Activated CD4-positive, alpha-beta T cell treated with anti-CD3 and anti-CD28 coated beads, Interleukin-2, amount 50 U/mL, for 48 hours (primary cell): ENCODE results near the gene FYB2.

ENCODE experiments used
- DNase-seq, 2 experiments: peaks; one replicate each; pipeline ENCODE4 v3.0.0-alpha.2; 2020

Gene FYB2, protein sequence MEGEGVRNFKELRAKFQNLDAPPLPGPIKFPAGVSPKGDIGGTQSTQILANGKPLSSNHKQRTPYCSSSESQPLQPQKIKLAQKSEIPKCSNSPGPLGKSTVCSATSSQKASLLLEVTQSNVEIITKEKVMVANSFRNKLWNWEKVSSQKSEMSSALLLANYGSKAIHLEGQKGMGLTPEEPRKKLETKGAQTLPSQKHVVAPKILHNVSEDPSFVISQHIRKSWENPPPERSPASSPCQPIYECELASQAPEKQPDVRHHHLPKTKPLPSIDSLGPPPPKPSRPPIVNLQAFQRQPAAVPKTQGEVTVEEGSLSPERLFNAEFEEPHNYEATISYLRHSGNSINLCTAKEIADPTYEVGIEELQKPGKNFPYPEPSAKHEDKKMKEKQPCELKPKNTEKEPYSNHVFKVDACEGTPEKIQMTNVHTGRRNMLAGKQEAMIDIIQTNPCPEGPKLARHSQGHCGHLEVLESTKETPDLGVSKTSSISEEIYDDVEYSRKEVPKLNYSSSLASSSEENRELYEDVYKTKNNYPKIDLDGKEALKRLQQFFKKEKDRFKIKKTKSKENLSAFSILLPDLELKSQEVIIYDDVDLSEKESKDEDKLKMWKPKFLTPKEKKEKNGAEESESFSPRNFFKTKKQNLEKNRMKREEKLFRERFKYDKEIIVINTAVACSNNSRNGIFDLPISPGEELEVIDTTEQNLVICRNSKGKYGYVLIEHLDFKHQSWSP

DNA sequence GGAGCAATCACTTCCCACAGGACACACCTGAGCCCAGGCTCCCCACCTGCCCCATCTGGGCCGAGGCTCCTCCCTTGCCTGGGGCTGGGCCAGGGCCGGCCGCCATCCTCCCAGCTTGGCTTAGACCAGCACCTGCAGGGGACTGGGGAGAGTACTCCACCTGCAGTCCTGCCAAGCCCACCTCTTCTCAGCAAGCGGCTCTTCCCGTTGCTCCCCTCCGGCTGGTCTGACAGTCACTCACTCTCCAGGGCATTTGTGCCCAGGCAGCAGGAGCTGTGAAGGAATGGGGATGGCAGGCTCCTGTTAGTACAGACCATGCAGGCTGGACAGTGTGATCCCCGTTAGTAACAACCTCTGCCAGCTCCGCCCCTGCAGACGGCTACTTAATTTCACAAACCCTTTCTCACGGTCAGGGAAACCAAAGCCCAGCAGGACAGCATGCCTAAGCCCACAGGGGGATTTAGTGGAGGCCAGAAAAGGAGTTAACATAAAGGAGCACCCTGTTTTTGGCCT lies at the start of gene FYB2:
Gene FYB2 (minus strand): TSS at position 18 of the 513 bp plus-strand sequence. CDS start 114 bp downstream, outside the sequence.
- DNase-seq, result no peak

DNA sequence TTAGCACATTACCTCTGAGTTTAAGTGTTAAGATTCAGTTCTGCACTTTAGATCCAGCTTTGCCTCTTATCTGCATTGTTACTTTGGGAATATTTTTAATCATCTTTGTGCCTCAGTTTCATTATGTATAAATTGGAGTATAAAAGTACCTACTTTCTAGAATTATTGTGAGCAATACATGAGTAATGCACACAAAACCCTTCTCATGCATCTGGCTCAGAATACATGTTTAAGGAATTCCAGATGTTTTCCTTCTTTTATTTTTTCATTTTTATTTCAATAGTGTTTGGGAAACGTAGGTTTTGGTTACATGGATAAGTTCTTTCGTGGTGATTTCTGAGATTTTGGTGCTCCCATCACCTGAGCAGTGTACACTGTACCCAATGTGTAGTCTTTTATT lies 49.6 kb upstream of the FYB2 start:
- no peak for DNase-seq

DNA sequence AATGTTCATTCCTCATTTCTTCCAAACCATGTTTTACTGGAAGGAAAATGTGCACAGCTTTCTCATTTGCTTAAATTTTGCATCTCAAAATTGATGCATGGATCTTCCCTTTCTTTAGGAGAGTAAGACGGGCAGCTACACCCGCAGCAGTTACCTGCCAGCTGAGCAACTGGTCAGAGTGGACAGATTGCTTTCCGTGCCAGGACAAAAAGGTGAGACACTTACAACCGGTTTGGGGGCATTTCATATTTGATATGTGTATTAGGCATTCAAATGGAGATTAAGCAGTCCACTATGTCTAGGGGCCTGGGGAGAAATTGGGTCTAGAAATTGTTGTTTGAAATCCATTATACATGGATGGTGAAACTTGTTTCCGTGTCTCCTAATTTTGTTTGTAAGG lies 48.3 kb upstream of the FYB2 start:
- DNase-seq, result no peak

DNA sequence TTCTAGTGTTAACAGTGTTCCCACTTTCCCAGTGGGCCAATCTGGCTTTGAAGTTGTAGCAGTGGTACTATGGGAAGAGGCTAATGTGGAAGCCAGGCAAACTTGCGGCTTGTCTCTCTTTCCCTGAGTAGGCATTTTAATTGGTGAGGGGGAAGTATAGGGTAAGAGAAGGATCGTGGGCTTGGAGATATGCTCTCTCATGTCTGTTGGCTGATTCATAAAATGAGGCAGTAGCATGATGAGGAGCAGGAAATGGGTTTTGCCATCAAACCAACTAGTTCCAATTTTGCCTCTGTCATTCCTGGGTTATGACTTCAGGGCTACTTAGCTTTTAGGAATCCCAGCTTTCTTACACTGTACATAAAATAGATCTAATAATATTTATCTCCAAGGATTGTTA lies 47.5 kb upstream of the FYB2 start:
- no peak for DNase-seq

DNA sequence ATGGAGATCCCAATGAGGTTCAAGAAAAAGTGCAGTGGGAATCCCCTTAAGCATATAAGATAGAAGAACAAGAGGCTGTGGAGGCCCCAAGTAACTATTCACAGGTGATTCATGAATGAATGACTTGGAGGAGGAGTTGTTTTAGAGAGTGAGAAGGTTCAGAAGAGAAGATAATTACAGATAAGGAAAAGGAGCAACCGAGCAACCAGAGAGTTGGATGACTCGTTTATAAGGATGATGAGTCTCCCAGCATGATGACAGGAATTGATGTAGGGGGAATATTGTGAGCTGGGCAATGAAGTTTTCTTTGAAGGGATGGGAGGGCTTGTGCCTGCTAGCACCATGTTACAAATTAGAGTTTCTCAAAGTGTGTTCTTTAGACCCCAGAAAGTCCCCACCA lies 45.2 kb upstream of the FYB2 start:
- no peak for DNase-seq

DNA sequence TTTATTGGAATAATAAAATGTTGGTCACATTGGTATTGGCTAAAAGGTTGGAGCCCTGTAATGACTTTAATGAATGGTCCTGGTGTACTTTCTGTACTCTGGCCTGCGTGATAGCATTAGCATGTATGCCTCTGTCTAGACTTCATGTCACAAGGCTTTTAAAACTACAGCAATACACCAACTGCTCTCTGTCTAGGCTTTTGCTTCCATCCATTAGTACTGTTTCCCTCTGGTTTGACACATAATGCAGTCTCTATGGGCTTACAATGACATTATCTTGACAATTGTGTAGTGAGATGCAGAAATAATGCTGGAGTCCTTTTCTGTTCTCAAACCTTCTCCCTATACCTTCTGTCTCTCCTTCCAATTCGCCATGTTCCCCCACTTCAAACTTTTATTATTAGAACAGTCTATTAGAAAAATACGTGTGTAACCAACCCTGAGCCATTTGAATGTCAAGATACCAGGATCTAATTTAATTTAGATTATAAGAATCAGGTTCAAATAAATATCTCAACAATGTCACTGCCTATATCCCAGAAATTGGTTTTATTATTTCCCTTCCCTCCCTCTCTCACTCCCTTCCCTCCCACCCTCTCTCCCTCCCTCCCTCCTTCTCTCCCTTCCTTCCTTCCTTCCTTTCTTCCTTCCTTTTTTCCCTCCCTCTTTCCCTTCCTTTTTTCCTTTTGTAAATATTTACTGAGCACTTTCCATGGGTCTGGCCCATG lies 44.2 kb upstream of the FYB2 start:
- no peak for DNase-seq

DNA sequence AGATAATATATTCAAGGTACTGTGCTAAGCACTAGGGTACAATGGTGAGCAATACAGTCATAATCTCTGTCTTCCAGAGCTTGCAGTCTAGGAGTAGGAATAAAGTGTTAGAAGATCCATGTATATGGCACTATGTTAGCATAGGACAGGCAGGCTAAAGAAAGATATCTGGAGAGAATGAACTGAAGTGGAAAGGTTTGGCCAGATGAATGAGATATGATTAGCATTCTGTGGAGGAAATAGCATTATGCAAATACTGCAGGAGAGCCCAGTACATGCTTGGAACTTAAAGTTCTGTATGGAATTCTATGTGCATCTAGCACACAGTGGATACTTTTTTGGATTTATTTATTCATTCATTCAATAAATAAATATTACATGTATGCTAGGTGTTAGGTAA lies 40.1 kb upstream of the FYB2 start:
- no peak for DNase-seq

DNA sequence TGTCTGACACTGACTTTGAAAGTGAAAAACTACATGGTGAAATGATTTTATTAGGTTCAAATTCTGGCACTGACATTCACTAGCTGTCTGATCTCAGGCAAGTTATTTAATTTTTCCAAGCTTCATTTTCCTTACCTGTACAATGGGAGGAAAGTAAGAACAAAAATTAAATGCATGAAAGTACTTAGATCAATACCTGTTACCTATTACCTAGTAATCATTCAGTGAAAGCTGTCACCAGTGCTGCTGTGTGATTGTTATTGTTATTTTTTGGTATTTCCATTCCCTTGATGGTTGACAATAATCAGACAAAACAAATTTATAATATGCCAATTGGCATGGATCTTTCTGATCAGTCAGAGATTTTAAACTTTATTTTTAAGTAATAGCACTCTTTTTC lies 37.0 kb upstream of the FYB2 start:
- no peak for DNase-seq

DNA sequence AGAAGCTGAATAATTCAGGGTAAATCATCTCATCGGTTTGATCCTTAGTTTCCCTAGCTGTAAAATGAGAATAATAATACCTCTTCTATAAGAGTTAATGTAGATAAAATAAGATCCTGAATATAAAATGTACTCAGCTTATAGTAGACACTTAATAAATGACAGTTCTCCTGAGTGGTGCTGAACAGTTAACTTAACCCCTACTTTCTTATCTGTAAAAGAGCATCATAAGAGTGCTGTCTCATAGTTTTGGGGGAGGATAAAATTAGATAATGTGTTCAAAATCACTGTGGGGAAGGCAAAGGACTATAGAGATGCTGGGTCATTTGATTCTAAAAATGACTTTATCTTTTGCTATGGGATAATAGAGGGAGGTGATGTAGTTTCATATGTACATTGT lies 36.0 kb upstream of the FYB2 start:
- no peak for DNase-seq

DNA sequence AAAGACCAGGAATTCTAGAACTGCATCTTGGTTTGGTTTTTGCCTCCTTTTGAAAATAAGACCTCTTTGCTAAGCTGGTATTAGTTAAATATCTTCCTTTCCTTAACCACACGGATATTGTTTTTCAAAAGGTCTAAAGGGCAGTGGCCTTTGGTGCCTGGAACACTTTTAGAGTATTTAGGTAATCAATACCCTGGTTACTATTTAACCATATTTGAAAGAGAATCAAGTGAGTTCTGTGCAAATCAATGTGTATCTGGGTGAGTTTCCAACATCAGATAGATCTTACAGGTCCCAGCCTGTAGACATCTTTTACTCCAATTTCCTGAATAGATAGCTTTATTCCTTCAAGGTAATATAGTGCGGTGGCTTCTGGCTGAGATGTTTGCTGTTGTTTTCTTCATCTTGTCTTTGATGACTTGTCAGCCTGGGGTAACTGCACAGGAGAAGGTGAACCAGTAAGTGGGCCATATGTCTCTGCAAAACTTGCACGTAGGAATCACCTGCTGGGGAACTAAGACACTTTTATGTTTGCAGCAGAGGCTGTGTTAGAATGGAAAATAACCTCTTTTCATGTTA lies 35.4 kb upstream of the FYB2 start, which contains the start of gene C8A:
Gene C8A (plus strand): TSS at position 277 of the 579 bp plus-strand sequence. CDS start 105 bp downstream, at position 382.
- no peak for DNase-seq

DNA sequence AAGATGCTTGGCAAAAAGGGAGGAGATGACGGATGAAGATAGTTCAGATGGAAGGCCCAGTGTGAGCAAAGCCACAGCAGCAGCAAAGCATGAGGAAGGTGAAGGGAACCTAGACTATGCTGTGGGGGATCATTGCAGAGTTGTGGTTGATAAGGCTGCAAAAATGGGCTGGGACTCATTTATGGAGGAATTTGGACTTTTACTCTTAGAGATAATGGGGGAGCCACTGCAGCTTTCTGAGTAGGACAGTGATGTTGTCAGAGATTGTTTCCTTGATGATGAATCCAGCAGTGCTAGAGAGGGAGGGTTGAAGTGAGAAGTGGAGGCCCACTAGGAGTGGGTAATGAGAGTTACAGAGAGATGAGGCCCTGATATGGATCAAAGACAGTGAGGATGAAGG lies 33.3 kb upstream of the FYB2 start:
- DNase-seq, result no peak

DNA sequence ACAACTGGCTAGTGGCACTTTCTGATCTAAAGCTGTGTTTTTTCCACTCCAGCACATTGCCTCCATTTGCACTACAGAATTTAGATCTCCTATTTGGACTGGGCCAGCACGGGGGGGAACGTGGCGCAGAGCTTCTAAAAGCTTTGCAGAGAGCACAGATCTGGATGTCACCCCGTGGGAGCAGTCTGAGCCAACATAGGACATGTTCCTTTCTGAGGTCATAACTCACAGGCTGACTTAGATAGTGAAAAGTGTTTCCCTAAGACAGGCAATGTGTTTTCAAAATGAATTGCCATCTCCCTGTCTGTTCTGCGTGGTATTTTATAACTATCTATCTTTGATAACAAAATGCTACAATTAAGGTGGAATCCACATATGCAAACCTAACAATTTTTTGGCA lies 31.7 kb upstream of the FYB2 start:
- DNase-seq, result no peak

DNA sequence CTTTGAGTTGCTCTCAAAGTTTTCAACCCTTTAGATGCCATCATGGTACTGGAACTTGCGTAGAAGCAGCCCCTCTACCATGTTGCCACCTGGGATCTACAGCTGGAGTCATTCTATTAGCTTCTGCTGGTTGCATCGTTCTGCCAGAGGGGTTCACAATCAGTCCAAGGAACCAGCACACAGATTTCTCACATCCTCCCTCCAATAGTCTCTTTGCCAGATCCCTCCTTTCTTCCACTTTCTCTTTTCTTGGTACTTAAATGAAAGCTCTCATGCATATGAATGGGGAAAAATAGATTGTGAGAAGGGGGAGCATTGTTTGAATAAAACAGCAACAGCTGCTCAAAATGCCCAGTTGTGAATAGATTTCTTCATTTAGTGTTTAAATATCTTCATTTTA lies 31.2 kb upstream of the FYB2 start:
- no peak for DNase-seq

DNA sequence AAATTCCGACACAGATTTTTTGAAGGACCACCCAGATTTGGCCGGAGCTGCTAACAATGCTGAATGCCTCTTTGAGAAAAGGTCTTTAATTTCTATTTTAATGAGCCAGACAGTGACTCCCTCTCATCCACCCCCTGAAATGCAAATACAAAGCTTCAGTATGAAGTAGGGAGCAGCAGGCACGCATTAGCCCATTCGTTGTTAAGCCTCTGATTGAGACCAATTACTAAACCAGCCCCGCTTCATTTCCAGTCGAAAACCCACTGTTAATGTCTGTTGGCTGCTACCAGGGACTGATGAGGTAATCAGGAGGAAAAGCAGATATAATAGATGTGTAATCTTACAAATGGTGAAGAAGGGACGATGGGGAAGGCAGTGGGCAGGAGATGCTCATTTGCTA lies 30.5 kb upstream of the FYB2 start:
- DNase-seq, result no peak

DNA sequence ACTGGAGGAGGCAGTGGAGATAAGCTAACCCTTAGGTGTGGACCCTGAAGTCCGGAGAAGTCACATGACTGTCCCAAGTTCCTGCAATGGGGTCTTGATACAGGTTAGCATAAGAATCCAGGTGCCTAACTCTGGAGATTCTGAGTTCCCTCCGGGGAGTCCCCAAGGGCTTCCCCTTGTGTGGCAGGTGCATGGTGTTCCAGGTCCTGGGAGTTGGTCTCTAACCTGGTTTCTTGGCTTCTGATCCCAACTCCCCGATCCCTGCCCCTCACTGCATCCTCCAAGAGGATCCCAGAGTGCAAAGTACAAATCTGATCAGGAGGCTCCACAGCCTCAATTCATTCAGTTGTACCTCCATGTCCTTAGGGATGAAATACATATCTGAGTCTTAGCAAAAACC lies 26.1 kb upstream of the FYB2 start:
- DNase-seq, result no peak

DNA sequence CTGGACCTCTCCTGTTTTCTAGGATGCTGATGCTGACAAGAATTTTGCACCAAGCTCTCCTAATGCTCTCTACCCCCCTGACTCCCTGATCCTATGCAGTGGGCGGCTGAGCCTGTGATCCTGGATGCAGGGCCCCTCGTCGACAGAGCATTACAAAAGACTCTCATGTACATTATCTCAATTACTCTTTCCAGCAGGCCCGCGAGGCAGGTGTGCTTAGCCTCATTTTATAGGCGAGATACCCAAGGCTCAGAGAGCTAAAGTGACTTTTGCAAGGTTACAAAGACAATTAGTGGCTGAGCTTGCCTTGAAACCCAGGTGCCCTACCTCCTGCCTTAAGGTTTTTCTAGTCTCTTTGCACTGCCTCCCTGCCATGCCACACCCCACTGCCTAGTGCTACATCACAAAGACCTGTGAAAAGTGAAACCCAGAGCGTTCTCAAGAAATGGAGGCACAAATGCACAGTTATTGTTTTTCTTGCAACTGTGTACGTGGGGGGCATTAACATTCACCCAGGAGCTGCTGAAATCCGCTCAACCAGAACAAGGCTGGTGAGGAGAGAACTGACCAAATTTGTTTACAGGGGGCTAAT lies 25.4 kb upstream of the FYB2 start:
- DNase-seq, result no peak

DNA sequence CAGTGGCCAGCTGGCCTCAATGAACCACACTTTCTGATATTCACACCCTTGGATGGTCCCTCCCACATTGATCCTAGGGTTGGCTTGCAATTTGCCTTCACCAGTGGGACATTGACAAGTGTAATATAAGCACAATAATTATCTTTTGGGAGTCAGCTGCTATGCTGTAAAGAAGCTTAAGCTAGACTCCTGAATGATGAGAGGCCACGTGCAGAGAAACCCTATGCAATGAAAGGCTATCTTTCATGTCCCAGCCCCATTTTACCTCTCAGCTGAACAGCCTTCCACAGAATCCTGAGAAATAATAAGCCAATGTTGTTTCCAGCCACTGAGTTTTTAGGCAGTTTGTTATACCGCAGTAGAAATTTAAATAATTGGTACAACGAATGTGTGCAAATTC lies 24.3 kb upstream of the FYB2 start:
- no peak for DNase-seq

DNA sequence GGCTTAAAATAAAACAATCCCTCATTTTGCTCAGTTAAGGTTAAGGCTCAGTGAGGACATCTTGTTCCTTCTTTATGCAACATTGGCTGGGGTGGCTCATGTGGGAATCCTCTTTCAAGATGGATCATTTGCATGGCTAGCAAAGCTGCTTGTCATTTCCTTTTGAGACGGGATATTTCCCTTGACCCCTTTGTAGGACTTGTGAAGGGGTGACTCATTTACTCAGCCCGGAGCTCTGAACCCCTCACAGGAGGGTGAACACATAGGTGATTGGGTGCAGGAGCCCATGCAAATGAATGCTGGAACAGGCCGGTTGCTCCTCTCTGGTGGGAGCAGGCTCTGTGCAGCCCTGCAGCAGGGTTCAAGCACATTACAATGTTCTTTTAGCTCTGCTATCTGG lies 19.6 kb upstream of the FYB2 start:
- no peak for DNase-seq

DNA sequence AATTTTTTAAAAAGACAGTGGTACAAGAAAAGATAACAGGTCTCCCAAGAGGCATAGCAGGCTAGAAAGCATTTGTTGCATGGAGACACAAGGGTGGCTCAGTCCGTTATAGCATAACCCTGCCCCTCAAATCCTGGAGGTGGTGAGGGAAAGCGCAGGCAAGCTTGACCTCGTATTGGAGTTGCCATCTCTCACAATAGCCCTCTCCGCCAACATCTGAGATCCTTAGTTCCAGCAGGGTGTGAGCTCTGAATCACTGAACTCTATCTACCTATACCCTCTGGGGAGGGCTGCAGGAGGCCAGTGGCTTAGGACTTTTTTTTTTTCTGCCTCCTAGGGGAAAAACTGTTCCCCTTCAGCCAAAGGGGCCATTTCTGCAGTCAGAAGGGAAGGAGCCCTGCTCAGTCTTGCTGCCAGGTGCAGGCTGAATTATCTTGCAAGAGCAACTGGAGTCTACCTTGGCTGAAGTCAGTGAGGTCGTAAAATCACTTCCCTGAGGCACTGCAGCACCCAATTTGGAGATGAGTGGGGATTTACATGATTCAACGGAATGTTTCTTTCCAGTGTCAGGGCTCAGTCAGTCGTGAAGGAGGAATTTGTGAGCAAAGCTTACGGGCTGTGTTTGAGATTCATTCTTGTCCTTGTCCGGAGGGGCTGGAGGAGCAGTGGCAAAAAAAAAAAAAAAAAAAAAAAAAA lies 18.2 kb upstream of the FYB2 start:
- no peak for DNase-seq

DNA sequence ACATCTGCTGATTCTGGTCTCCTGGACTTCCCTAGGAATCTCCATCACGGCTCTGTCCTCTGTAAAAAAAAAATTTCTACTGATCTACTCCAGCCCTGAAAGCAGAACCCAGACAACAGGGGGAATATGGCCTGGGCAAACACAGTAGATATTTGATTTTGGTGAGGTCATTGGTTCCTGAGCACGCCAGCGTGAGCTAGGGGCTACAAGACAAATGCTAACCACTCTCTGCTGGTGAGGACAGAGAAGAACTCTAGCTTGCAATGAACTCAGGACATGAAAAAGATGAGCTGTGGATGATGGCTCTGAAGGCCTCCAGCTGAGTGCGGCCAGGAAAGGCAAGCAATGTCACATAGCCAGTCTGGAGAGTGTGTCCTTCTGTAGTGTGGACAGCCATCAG lies 17.2 kb upstream of the FYB2 start:
- DNase-seq, result no peak

DNA sequence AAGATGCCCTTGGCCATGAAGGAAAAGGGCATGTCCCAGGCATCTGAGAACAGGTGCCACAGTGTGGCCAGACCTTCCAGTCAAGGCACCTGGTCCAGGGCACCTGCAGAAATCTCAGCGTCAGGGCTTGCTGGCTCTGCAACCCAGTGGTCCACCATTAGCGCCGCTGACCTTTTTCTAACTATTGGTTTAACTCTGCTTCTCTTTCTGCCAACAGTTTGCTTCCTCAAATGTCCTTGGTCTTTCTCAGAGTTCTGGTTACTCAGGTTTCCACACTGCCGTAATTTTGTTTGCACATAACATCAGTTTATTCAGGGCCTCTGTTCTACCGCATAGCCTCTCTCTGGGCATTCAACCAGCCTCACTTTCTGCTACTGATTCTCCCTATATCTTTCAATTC lies 16.5 kb upstream of the FYB2 start:
- DNase-seq, result no peak
